Motor neuron (in vitro differentiated cells): Measurements from ENCODE around the gene HSD17B4. TPM values are rescaled to one million over a fixed set of nuclear protein-coding genes. Genes with fewer than 3 reads are reported as not detected.
A peak's percentile ranks its signal among the peaks of the same experiment; 100 is the strongest.
"Not testable (repeated sequence)": the region's sequence is repeated elsewhere in the genome, so short reads cannot be mapped to it uniquely, and the experiment has no call there.

ENCODE experiments used
- ATAC-seq, 8 experiments: fragments of 200-7000 bp; cut with Tn5 transposase; replicated peaks in 6 of 8; 2 replicates each; pipeline ENCODE4 v1.8.0; 2021; ENCODE audit warnings: mild to moderate bottlenecking in 8 of 8, moderate library complexity in 8 of 8
- H3K27ac ChIP-seq, 2 donors: fragments of 250-450 bp; sonication (Bioruptor Pico); 2 replicates each; pipeline ENCODE4 v1.9.0; 2021; ENCODE audit warnings: antibody characterized with exemption in 2 of 2, mild to moderate bottlenecking in 2 of 2, moderate library complexity in 1 of 2
- H3K4me1 ChIP-seq, 2 donors: fragments of 250-450 bp; sonication (Bioruptor Pico); replicated peaks in 1 of 2; 2 replicates each; pipeline ENCODE4 v1.6.1; 2021; ENCODE audit warnings: antibody characterized with exemption in 2 of 2, mild to moderate bottlenecking in 2 of 2, moderate library complexity in 1 of 2
- H3K4me3 ChIP-seq, 5 donors: fragments of 250-450 bp; sonication (Bioruptor Pico); 2 replicates each; pipeline ENCODE4 v1.9.0; 2021; ENCODE audit warnings: antibody characterized with exemption in 5 of 5, mild to moderate bottlenecking in 5 of 5, moderate library complexity in 4 of 5
- WGBS, 10 experiments: fragments of 450-650 bp; shearing (Covaris generic); methylation state at CpG; one replicate each; pipeline ENCODE4 v1.0.0; 2022; 5-methylcytosine and 5-hydroxymethylcytosine counted together
- in situ Hi-C, 9 experiments: fragments of 400-800 bp; cut with MboI; loops; one replicate each; pipeline ENCODE4 v1.15.0; 2021; ENCODE audit warnings: low sequenced_read_pairs in 9 of 9, low pct_unique_long_range_greater_than_20kb in 2 of 9; ENCODE audit not compliant: unreplicated experiment in 9 of 9
- total RNA-seq, 8 experiments: library from RNA; unstranded; fragments of 300-600 nt; gene quantifications; 2 replicates each; pipeline versions ENCODE4 v1.2.3 to v1.2.4, GENCODE V29; 2022

Gene HSD17B4
- 100 to 1,000 TPM in 2 of 8 experiments, 10 to 100 TPM in 6; 68.4 to 149 (median 85.2) TPM for total RNA-seq

- WGBS, 10 experiments, result 0 to 1% (median 0%) methylated on average over 1 to 21 of the region's 42 CpGs; no CpG with 5 or more reads in 2 of the 10 experiments
- Histone ChIP-seq H3K4me1 (peaks cover 5 to 10% of the 10 kb centered on the region in 2 donors), H3K4me3 (peak within 1 kb of the TSS; percentile 76 to 97 (median 79)), H3K27ac (peak within 1 kb of the TSS; percentile 75)
- in situ Hi-C loops, result no loop called here
- peak; percentile 94 to 98 (median 95) for ATAC-seq
Measured at GRCh38 chr5:119452373-119453039, at the start of gene HSD17B4. Gene HSD17B4 (plus strand): TSS chr5:119452497. CDS start chr5:119452576, 79 bp downstream.

GRCh38 chr5:119402555-119402954 is 49.7 kb upstream of the HSD17B4 start:
- no peak overlapping the region for H3K4me3 ChIP-seq
- H3K27ac ChIP-seq, result no peak overlapping the region
- ATAC-seq, result no peak
- 33 to 85% (median 58%) methylated on average over 1 to 4 of the region's 4 CpGs for WGBS, 10 experiments
- no peaks in the 10 kb centered on the region for H3K4me1 ChIP-seq
- in situ Hi-C loops, result loop anchor here in 8 of 9 experiments (25.0 kb wide), 3 partner anchors 365 to 415 kb away; partner anchors contain the start of gene DTWD2 (in 5 of the 8)

GRCh38 chr5:119404033-119404432 is 48.3 kb upstream of the HSD17B4 start:
- WGBS, 10 experiments, result 76 to 100% (median 92%) methylated on average over 2 of the region's 2 CpGs
- Histone ChIP-seq H3K4me1 (no peaks in the 10 kb centered on the region), H3K27ac (no peak overlapping the region), H3K4me3 (no peak overlapping the region)
- no peak for ATAC-seq
- in situ Hi-C loops, result loop anchor here in 8 of 9 experiments (25.0 kb wide), 3 partner anchors 367 to 417 kb away; partner anchors contain the start of gene DTWD2 (in 5 of the 8)

- in situ Hi-C loops, result loop anchor here in 8 of 9 experiments (25.0 kb wide), 3 partner anchors 368 to 418 kb away; partner anchors contain the start of gene DTWD2 (in 5 of the 8)
- Histone ChIP-seq H3K4me1 (no peaks in the 10 kb centered on the region), H3K27ac (no peak overlapping the region), H3K4me3 (no peak overlapping the region)
- no peak for ATAC-seq
- WGBS, 10 experiments, result 28 to 100% (median 83%) methylated on average over 1 to 4 of the region's 4 CpGs; no CpG with 5 or more reads in 2 of the 10 experiments
Measured at GRCh38 chr5:119405419-119405818, 46.9 kb upstream of the HSD17B4 start.

GRCh38 chr5:119406551-119407110 is 45.7 kb upstream of the HSD17B4 start:
- no peak overlapping the region for H3K27ac ChIP-seq
- H3K4me1 ChIP-seq, result no peaks in the 10 kb centered on the region
- no peak overlapping the region for H3K4me3 ChIP-seq
- 61 to 100% (median 83%) methylated on average over 1 to 5 of the region's 5 CpGs; no CpG with 5 or more reads in 1 of the 10 experiments for WGBS, 10 experiments
- in situ Hi-C loops, result loop anchor here in 8 of 9 experiments (25.0 kb wide), 3 partner anchors 369 to 419 kb away; partner anchors contain the start of gene DTWD2 (in 5 of the 8)
- ATAC-seq, result no peak

GRCh38 chr5:119409235-119409815 is 43.0 kb upstream of the HSD17B4 start:
- ATAC-seq, result no peak
- Histone ChIP-seq H3K4me1 (no peaks in the 10 kb centered on the region), H3K4me3 (no peak overlapping the region), H3K27ac (no peak overlapping the region)
- in situ Hi-C loops, result loop anchor here in 8 of 9 experiments (25.0 kb wide), 3 partner anchors 372 to 422 kb away; partner anchors contain the start of gene DTWD2 (in 5 of the 8)
- WGBS, 10 experiments, result 17 to 100% (median 50%) methylated on average over 1 to 2 of the region's 3 CpGs; no CpG with 5 or more reads in 3 of the 10 experiments

GRCh38 chr5:119410448-119411159 is 41.7 kb upstream of the HSD17B4 start:
- in situ Hi-C loops, result loop anchor here in 8 of 9 experiments (25.0 kb wide), 3 partner anchors 373 to 423 kb away; partner anchors contain the start of gene DTWD2 (in 5 of the 8)

GRCh38 chr5:119411361-119412278 is 40.7 kb upstream of the HSD17B4 start:
- 0 to 43% (median 1%) methylated on average over 2 to 9 of the region's 15 CpGs; no CpG with 5 or more reads in 2 of the 10 experiments for WGBS, 10 experiments
- in situ Hi-C loops, result loop anchor here in 8 of 9 experiments (25.0 kb wide), 3 partner anchors 374 to 424 kb away; partner anchors contain the start of gene DTWD2 (in 5 of the 8)
- Histone ChIP-seq H3K27ac (no peak overlapping the region), H3K4me1 (no peaks in the 10 kb centered on the region), H3K4me3 (peak overlapping the region; percentile 27 to 45 (median 37))
- peak; percentile 78 to 97 (median 95) for ATAC-seq

More at GRCh38 chr5:119410448-119411159, 41.7 kb upstream of the HSD17B4 start:
- Histone ChIP-seq H3K4me3 (no peak overlapping the region), H3K4me1 (no peaks in the 10 kb centered on the region), H3K27ac (no peak overlapping the region)
- WGBS, 10 experiments, result 0 to 100% (median 86%) methylated on average over 1 to 4 of the region's 4 CpGs; no CpG with 5 or more reads in 2 of the 10 experiments
- no peak for ATAC-seq

GRCh38 chr5:119412279-119413227 is 39.7 kb upstream of the HSD17B4 start:
- Histone ChIP-seq H3K27ac (no peak overlapping the region), H3K4me3 (peak overlapping the region in 4 of 5 donors; percentile 36 to 45 (median 41)), H3K4me1 (no peaks in the 10 kb centered on the region)
- whole genome bisulfite sequencing, 10 experiments, result 17 to 88% (median 38%) methylated on average over 1 to 9 of the region's 9 CpGs
- in situ Hi-C loops, result loop anchor here in 8 of 9 experiments (25.0 kb wide), 3 partner anchors 375 to 425 kb away; partner anchors contain the start of gene DTWD2 (in 5 of the 8)
- ATAC-seq, result no peak

- ATAC-seq, H3K4me1 ChIP-seq, H3K4me3 ChIP-seq, H3K27ac ChIP-seq: not testable (repeated sequence)
- 61 to 100% (median 87%) methylated on average over 2 to 12 of the region's 13 CpGs for WGBS, 10 experiments
- in situ Hi-C loops, result loop anchor here in 8 of 9 experiments (25.0 kb wide), 3 partner anchors 377 to 427 kb away; partner anchors contain the start of gene DTWD2 (in 5 of the 8)
Measured at GRCh38 chr5:119414124-119414734, 38.1 kb upstream of the HSD17B4 start.
